HepG2 (cell line): ENCODE results near the gene SEMA7A. TPM values are rescaled to one million over a fixed set of nuclear protein-coding genes. Genes with fewer than 3 reads are reported as not detected.

Experiments used
- BCL6 ChIP-seq: IDR thresholded peaks from 2 replicates; pipeline ENCODE4 v1.6.1; 2016; ENCODE audit warnings: missing genetic modification reagents, missing compliant biosample characterization
- CHD2 ChIP-seq: IDR thresholded peaks from 2 replicates; pipeline ENCODE4 v1.6.1; 2011; ENCODE audit warnings: low read depth, low read length, improper control_type of control experiment
- FOXA3 ChIP-seq: IDR thresholded peaks from 2 replicates; pipeline ENCODE4 v1.6.1; 2016; ENCODE audit warnings: missing genetic modification reagents, missing compliant biosample characterization
- HNRNPH1 ChIP-seq: fragments of 200-400 bp; formaldehyde crosslinking; optimal IDR thresholded peaks from 2 replicates; pipeline ENCODE3; 2017; ENCODE audit warnings: mild to moderate bottlenecking, low read depth, low read length
- LCORL ChIP-seq, 2 experiments: fragments of 450-650 bp in 1 of 2; sonication (generic) in 1 of 2; formaldehyde crosslinking in 1 of 2; IDR thresholded peaks; 2 replicates each; pipeline versions ENCODE4 v1.5.0 to v1.6.1; 2017 to 2020; ENCODE audit warnings: antibody characterized with exemption in 1 of 2, missing genetic modification reagents in 1 of 2
- PHF5A ChIP-seq: IDR thresholded peaks from one replicate; pipeline ENCODE4 v1.6.1; 2018; ENCODE audit warnings: low read depth, missing genetic modification reagents; ENCODE audit not compliant: unreplicated experiment
- PRMT3 ChIP-seq: sonication (generic); formaldehyde crosslinking; IDR thresholded peaks from 2 replicates; pipeline ENCODE4 v1.8.1; 2022; ENCODE audit warnings: low read depth, mild to moderate bottlenecking, moderate library complexity, missing genetic modification reagents, borderline replicate concordance
- PTBP1 ChIP-seq: fragments of 200-400 bp; formaldehyde crosslinking; IDR thresholded peaks from 2 replicates; pipeline ENCODE4 v1.6.1; 2018; ENCODE audit warnings: low read length, low read depth; ENCODE audit not compliant: poor library complexity, severe bottlenecking
- RARA ChIP-seq: IDR thresholded peaks from 2 replicates; pipeline ENCODE4 v1.6.1; 2016; ENCODE audit warnings: missing genetic modification reagents, missing compliant biosample characterization
- RFXAP ChIP-seq: sonication (generic); formaldehyde crosslinking; IDR thresholded peaks from 2 replicates; pipeline ENCODE4 v1.4.0; 2020; ENCODE audit warnings: missing genetic modification reagents, borderline replicate concordance
- RORA ChIP-seq: sonication (generic); formaldehyde crosslinking; IDR thresholded peaks from 2 replicates; pipeline ENCODE4 v1.5.0; 2020; ENCODE audit warnings: mild to moderate bottlenecking, missing genetic modification reagents, moderate library complexity
- SAP130 ChIP-seq: IDR thresholded peaks from 2 replicates; pipeline ENCODE4 v1.6.1; 2016; ENCODE audit warnings: low read depth
- SOX13 ChIP-seq, 3 experiments: fragments of 450-650 bp in 1 of 3; sonication (generic) in 1 of 3; formaldehyde crosslinking in 1 of 3; IDR thresholded peaks in 2 of 3; conservative IDR thresholded peaks in 1 of 3; 2 replicates each; pipeline versions ENCODE4 v1.5.0 to v1.6.1; 2016 to 2020; ENCODE audit warnings: antibody characterized with exemption in 1 of 3, mild to moderate bottlenecking in 1 of 3, missing compliant biosample characterization in 1 of 3, missing genetic modification reagents in 1 of 3, moderate library complexity in 1 of 3
- SOX5 ChIP-seq: IDR thresholded peaks from 2 replicates; pipeline ENCODE4 v1.6.1; 2016; ENCODE audit warnings: borderline replicate concordance
- ZFX ChIP-seq: sonication (generic); formaldehyde crosslinking; IDR thresholded peaks from 2 replicates; pipeline ENCODE4 v1.4.0; 2020; ENCODE audit warnings: mild to moderate bottlenecking, low read depth, missing genetic modification reagents, moderate library complexity
- ZNF543 ChIP-seq: sonication (generic); formaldehyde crosslinking; IDR thresholded peaks from 2 replicates; pipeline ENCODE4 v1.4.0; 2020; ENCODE audit warnings: mild to moderate bottlenecking, missing genetic modification reagents
- ZNF567 ChIP-seq: sonication (generic); formaldehyde crosslinking; IDR thresholded peaks from 2 replicates; pipeline ENCODE4 v1.8.1; 2023; ENCODE audit warnings: mild to moderate bottlenecking, missing genetic modification reagents, borderline replicate concordance
- ZNF766 ChIP-seq: sonication (generic); formaldehyde crosslinking; IDR thresholded peaks from 2 replicates; pipeline ENCODE4 v1.5.0; 2020; ENCODE audit warnings: missing genetic modification reagents, borderline replicate concordance
- polyA plus RNA-seq, 8 experiments: library from polyadenylated mRNA; depleted of rRNA in 3 of 8; stranded (reverse) in 7 of 8; unstranded in 1 of 8; fragments of >200 nt; fragmentation: Illumina TruSeq in 4 of 8; extraction: Trizol in 4 of 8; gene quantifications; 2 replicates each; pipeline versions ENCODE4 v1.2.1 to v1.2.3, GENCODE V29; 2011 to 2016; ENCODE audit warnings: low read depth in 4 of 8, missing spikeins in 1 of 8, mixed read lengths in 1 of 8; ENCODE audit not compliant: insufficient read depth in 1 of 8
- total RNA-seq, 5 experiments: library from RNA; depleted of rRNA; stranded (reverse); fragments of >200 nt; fragmentation: Illumina TruSeq; extraction: Trizol; gene quantifications; 2 replicates each; pipeline ENCODE4 v1.2.3, GENCODE V29; 2016; ENCODE audit warnings: low read depth in 1 of 5
- TF ChIP-seq, protein P1 (sequence below): sonication (generic); formaldehyde crosslinking; IDR thresholded peaks from 2 replicates; pipeline ENCODE4 v1.5.1; 2020; ENCODE audit warnings: missing genetic modification reagents, mild to moderate bottlenecking, borderline replicate concordance
- TF ChIP-seq, protein P2 (sequence below): sonication (generic); formaldehyde crosslinking; IDR thresholded peaks from 2 replicates; pipeline ENCODE4 v1.5.0; 2020; ENCODE audit warnings: missing genetic modification reagents
- TF ChIP-seq, protein P3 (sequence below): sonication (generic); formaldehyde crosslinking; IDR thresholded peaks from 2 replicates; pipeline ENCODE4 v1.4.0; 2020; ENCODE audit warnings: missing genetic modification reagents
- TF ChIP-seq, protein P4 (sequence below): sonication (generic); formaldehyde crosslinking; IDR thresholded peaks from 2 replicates; pipeline ENCODE4 v1.5.0; 2020; ENCODE audit warnings: mild to moderate bottlenecking, missing genetic modification reagents, borderline replicate concordance

The SEMA7A gene
- total and polyA plus RNA-seq, 2 of the 13 experiments (the other 11 are each of a cell fraction or from before 2014, with no cell fraction given), result 9.0 to 15.8 TPM

DNA sequence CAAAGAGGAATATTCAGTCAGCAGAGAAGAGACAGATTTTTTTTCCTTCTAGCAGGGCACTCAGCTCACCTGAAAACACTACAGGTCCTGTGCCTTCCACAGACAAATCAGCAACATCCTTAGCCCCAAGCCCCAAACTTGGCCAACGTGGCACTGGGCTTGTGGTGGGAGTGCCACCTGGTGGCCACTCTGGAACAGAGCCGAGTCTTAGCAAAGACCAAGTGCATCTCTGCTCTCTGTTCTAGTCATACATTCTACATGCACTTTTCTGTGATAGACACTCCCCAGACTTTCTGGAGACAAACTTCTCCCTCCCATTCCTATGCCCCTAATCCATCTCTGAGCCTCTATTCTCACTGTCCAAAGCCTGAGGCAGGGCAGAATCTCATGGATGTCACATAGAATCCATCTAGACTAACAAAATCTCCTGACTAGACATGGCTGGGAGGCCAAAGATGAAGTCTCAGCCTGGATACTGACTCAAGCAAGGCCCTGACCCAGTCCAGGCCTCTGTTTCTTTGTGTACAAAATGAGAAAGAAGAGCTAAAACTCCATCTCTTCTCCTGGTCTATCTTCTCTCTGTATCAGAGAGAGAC, 5.1 kb upstream of the SEMA7A start (continued):
- TF ChIP-seq PHF5A (CRISPR knock-in tag), result peak; percentile 74
- TF ChIP-seq RORA, result no peak
- TF ChIP-seq ZNF766 (CRISPR knock-in tag), result no peak
- TF ChIP-seq PRMT3, result no peak
- TF ChIP-seq RARA (CRISPR knock-in tag), result 0 out of 2 replicates have a peak, but pooled peaks have one; percentile 11
- TF ChIP-seq PTBP1, result no peak
- TF ChIP-seq ZFX (CRISPR knock-in tag), result no peak
- TF ChIP-seq, protein P1, sequence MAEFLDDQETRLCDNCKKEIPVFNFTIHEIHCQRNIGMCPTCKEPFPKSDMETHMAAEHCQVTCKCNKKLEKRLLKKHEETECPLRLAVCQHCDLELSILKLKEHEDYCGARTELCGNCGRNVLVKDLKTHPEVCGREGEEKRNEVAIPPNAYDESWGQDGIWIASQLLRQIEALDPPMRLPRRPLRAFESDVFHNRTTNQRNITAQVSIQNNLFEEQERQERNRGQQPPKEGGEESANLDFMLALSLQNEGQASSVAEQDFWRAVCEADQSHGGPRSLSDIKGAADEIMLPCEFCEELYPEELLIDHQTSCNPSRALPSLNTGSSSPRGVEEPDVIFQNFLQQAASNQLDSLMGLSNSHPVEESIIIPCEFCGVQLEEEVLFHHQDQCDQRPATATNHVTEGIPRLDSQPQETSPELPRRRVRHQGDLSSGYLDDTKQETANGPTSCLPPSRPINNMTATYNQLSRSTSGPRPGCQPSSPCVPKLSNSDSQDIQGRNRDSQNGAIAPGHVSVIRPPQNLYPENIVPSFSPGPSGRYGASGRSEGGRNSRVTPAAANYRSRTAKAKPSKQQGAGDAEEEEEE (CRISPR knock-in tag), result no peak
- TF ChIP-seq ZNF543 (CRISPR knock-in tag), result no peak
- no peak for TF ChIP-seq LCORL (IDR thresholded peaks at IDR 0.05)
- 0 out of 2 replicates have a peak, but pooled peaks have one; percentile 35 for TF ChIP-seq LCORL (CRISPR knock-in tag; IDR thresholded peaks at IDR 0.05)
- TF ChIP-seq ZNF567, result no peak
- TF ChIP-seq, protein P2, sequence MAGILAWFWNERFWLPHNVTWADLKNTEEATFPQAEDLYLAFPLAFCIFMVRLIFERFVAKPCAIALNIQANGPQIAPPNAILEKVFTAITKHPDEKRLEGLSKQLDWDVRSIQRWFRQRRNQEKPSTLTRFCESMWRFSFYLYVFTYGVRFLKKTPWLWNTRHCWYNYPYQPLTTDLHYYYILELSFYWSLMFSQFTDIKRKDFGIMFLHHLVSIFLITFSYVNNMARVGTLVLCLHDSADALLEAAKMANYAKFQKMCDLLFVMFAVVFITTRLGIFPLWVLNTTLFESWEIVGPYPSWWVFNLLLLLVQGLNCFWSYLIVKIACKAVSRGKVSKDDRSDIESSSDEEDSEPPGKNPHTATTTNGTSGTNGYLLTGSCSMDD (CRISPR knock-in tag), result no peak
- no peak for TF ChIP-seq HNRNPH1
- no peak for TF ChIP-seq RFXAP (CRISPR knock-in tag)
- TF ChIP-seq SOX5 (CRISPR knock-in tag), result peak; percentile 25; the same call in 1 of the 2 replicates
- TF ChIP-seq BCL6 (CRISPR knock-in tag), result no peak
- no peak for TF ChIP-seq SOX13 (IDR thresholded peaks at IDR 0.05)
- TF ChIP-seq SOX13 (CRISPR knock-in tag; conservative IDR thresholded peaks at IDR 0.05 in 1 of 2, IDR thresholded peaks at IDR 0.05 in 1 of 2), result peak in 1 of 2 experiments; percentile 19; a peak in 1 of 4 replicates
- peak; percentile 66 for TF ChIP-seq SAP130
- TF ChIP-seq, protein P3, sequence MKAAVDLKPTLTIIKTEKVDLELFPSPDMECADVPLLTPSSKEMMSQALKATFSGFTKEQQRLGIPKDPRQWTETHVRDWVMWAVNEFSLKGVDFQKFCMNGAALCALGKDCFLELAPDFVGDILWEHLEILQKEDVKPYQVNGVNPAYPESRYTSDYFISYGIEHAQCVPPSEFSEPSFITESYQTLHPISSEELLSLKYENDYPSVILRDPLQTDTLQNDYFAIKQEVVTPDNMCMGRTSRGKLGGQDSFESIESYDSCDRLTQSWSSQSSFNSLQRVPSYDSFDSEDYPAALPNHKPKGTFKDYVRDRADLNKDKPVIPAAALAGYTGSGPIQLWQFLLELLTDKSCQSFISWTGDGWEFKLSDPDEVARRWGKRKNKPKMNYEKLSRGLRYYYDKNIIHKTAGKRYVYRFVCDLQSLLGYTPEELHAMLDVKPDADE, result no peak
- TF ChIP-seq FOXA3 (CRISPR knock-in tag), result no peak
- no peak for TF ChIP-seq CHD2
- TF ChIP-seq, protein P4, sequence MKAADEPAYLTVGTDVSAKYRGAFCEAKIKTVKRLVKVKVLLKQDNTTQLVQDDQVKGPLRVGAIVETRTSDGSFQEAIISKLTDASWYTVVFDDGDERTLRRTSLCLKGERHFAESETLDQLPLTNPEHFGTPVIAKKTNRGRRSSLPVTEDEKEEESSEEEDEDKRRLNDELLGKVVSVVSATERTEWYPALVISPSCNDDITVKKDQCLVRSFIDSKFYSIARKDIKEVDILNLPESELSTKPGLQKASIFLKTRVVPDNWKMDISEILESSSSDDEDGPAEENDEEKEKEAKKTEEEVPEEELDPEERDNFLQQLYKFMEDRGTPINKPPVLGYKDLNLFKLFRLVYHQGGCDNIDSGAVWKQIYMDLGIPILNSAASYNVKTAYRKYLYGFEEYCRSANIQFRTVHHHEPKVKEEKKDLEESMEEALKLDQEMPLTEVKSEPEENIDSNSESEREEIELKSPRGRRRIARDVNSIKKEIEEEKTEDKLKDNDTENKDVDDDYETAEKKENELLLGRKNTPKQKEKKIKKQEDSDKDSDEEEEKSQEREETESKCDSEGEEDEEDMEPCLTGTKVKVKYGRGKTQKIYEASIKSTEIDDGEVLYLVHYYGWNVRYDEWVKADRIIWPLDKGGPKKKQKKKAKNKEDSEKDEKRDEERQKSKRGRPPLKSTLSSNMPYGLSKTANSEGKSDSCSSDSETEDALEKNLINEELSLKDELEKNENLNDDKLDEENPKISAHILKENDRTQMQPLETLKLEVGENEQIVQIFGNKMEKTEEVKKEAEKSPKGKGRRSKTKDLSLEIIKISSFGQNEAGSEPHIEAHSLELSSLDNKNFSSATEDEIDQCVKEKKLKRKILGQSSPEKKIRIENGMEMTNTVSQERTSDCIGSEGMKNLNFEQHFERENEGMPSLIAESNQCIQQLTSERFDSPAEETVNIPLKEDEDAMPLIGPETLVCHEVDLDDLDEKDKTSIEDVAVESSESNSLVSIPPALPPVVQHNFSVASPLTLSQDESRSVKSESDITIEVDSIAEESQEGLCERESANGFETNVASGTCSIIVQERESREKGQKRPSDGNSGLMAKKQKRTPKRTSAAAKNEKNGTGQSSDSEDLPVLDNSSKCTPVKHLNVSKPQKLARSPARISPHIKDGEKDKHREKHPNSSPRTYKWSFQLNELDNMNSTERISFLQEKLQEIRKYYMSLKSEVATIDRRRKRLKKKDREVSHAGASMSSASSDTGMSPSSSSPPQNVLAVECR (CRISPR knock-in tag), result peak; percentile 45; the same call in 1 of the 2 replicates
